ENCODE measurements around the gene USP43. TPM values are rescaled to one million over a fixed set of nuclear protein-coding genes. Genes with fewer than 3 reads are reported as not detected.

The USP43 gene
- polyA plus RNA-seq, 1 of the 3 experiments (the other 2 are of a cell fraction) = 0.07 TPM

DNA sequence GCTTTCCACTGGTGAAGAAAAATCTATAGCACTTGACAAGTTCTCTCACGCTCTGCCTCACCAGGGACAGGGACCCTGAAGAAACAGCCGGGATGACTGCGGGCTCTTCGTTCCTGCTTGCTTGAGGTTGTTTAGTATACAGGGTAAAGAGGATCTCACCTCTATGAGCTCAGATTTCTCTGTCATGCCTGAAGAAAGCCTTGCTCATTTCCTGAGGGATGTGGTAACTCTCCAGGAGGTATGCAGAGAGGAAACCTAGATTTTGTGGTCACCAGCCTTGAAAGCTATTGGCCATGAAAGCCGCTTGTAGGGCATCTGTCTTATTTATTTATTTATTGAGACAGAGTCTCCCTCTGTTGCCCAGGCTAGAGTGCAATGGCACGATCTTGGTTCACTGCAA, 23.2 kb downstream of the USP43 start:
- no peak for DNase-seq
- no peak overlapping the region for H3K27ac ChIP-seq (ENCODE audit: low read depth in 2 of 2, low read length in 1 of 2)
- WGBS (ENCODE audit: low lambda C conversion rate) = 33% methylated on average over 6 of the region's 6 CpGs
- H3K79me2 ChIP-seq (ENCODE audit: insufficient read depth) = no peaks in the 10 kb centered on the region
- no peaks in the 10 kb centered on the region for H3F3A ChIP-seq (replicated peaks; ENCODE audit: insufficient read depth)
- no peak overlapping the region for H3K4me2 ChIP-seq
- TF ChIP-seq FOXM1 (IDR thresholded peaks at IDR 0.05; ENCODE audit: low read depth) (no peak), TAF1 (IDR thresholded peaks at IDR 0.05; ENCODE audit: borderline replicate concordance, low read depth, low read length) (no peak)
- TF ChIP-seq, protein P1, sequence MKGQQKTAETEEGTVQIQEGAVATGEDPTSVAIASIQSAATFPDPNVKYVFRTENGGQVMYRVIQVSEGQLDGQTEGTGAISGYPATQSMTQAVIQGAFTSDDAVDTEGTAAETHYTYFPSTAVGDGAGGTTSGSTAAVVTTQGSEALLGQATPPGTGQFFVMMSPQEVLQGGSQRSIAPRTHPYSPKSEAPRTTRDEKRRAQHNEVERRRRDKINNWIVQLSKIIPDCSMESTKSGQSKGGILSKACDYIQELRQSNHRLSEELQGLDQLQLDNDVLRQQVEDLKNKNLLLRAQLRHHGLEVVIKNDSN (IDR thresholded peaks at IDR 0.05; ENCODE audit: borderline replicate concordance, low read depth) = no peak
- no peaks in the 10 kb centered on the region for H3K9me3 ChIP-seq
- CTCF ChIA-PET = no interaction called here
- H3K4me1 ChIP-seq (ENCODE audit: control insufficient read depth in 1 of 2, insufficient read depth in 2 of 2, low read depth in 1 of 2, low read length in 1 of 2) = no peaks in the 10 kb centered on the region
- no peaks in the 10 kb centered on the region for H3K36me3 ChIP-seq (replicated peaks in 1 of 2; ENCODE audit: control insufficient read depth in 1 of 2, insufficient read depth in 2 of 2, low read length in 1 of 2)
- H3K4me3 ChIP-seq (ENCODE audit: low read depth in 2 of 2, low read length in 1 of 2) = no peak overlapping the region
- peaks cover 21% of the 10 kb centered on the region; the same call in 1 of the 2 replicates for H3K27me3 ChIP-seq (ENCODE audit: insufficient read depth)
- no peaks in the 10 kb centered on the region for H3K9me2 ChIP-seq
- POLR2A ChIA-PET = no interaction called here
- no peaks in the 10 kb centered on the region for H4K20me1 ChIP-seq (ENCODE audit: insufficient read depth)
- H3K9ac ChIP-seq = no peak overlapping the region
- no peak overlapping the region for H2AFZ ChIP-seq (ENCODE audit: low read depth)

DNA sequence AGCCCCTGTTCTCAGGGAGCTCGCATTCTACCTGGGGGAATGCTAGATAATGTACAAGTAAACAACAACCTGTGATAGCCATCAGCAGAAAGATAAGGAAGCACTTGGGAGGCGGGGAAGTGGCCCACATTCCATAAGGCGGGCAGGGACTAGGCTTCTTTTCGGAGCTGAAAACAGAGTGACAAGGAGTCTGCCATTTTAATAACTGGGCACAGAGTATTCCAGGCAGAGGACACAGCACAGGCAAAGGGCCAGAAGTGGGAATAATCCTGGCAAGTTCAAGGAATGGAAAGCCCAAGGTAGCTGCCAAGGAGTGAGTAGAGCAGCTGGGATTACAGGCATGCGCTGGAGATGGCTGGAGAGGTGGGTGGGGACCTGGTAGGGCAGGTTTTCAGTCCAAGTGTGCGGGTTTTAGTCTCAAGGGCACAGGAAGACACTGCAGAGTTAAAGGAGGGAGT, 24.3 kb downstream of the USP43 start:
- no peaks in the 10 kb centered on the region for H3K9me2 ChIP-seq
- DNase-seq = no peak
- H3K9ac ChIP-seq = no peak overlapping the region
- no peaks in the 10 kb centered on the region for H3K4me1 ChIP-seq (ENCODE audit: control insufficient read depth in 1 of 2, insufficient read depth in 2 of 2, low read depth in 1 of 2, low read length in 1 of 2)
- H3K9me3 ChIP-seq = no peaks in the 10 kb centered on the region
- TF ChIP-seq SMC3 (IDR thresholded peaks at IDR 0.05; ENCODE audit: low read depth, low read length) = no peak
- TF ChIP-seq, protein P2, sequence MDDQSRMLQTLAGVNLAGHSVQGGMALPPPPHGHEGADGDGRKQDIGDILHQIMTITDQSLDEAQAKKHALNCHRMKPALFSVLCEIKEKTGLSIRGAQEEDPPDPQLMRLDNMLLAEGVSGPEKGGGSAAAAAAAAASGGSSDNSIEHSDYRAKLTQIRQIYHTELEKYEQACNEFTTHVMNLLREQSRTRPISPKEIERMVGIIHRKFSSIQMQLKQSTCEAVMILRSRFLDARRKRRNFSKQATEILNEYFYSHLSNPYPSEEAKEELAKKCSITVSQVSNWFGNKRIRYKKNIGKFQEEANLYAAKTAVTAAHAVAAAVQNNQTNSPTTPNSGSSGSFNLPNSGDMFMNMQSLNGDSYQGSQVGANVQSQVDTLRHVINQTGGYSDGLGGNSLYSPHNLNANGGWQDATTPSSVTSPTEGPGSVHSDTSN (IDR thresholded peaks at IDR 0.05) = no peak
- TF ChIP-seq SIN3A (IDR thresholded peaks at IDR 0.05; ENCODE audit: borderline replicate concordance, low read depth, low read length) = no peak
- TF ChIP-seq, protein P3, sequence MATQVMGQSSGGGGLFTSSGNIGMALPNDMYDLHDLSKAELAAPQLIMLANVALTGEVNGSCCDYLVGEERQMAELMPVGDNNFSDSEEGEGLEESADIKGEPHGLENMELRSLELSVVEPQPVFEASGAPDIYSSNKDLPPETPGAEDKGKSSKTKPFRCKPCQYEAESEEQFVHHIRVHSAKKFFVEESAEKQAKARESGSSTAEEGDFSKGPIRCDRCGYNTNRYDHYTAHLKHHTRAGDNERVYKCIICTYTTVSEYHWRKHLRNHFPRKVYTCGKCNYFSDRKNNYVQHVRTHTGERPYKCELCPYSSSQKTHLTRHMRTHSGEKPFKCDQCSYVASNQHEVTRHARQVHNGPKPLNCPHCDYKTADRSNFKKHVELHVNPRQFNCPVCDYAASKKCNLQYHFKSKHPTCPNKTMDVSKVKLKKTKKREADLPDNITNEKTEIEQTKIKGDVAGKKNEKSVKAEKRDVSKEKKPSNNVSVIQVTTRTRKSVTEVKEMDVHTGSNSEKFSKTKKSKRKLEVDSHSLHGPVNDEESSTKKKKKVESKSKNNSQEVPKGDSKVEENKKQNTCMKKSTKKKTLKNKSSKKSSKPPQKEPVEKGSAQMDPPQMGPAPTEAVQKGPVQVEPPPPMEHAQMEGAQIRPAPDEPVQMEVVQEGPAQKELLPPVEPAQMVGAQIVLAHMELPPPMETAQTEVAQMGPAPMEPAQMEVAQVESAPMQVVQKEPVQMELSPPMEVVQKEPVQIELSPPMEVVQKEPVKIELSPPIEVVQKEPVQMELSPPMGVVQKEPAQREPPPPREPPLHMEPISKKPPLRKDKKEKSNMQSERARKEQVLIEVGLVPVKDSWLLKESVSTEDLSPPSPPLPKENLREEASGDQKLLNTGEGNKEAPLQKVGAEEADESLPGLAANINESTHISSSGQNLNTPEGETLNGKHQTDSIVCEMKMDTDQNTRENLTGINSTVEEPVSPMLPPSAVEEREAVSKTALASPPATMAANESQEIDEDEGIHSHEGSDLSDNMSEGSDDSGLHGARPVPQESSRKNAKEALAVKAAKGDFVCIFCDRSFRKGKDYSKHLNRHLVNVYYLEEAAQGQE (IDR thresholded peaks at IDR 0.05; ENCODE audit: low read depth, low read length) = no peak
- TF ChIP-seq CHD2 (IDR thresholded peaks at IDR 0.05; ENCODE audit: low read length, partially characterized antibody) = no peak
- TF ChIP-seq TEAD4 (IDR thresholded peaks at IDR 0.05; ENCODE audit: borderline replicate concordance, insufficient read depth) = no peak
- no peak for TF ChIP-seq NRF1 (IDR thresholded peaks at IDR 0.05; ENCODE audit: low read depth, low read length)
- TF ChIP-seq TAF1 (IDR thresholded peaks at IDR 0.05; ENCODE audit: borderline replicate concordance, low read depth, low read length) = no peak
- TF ChIP-seq, protein P4, sequence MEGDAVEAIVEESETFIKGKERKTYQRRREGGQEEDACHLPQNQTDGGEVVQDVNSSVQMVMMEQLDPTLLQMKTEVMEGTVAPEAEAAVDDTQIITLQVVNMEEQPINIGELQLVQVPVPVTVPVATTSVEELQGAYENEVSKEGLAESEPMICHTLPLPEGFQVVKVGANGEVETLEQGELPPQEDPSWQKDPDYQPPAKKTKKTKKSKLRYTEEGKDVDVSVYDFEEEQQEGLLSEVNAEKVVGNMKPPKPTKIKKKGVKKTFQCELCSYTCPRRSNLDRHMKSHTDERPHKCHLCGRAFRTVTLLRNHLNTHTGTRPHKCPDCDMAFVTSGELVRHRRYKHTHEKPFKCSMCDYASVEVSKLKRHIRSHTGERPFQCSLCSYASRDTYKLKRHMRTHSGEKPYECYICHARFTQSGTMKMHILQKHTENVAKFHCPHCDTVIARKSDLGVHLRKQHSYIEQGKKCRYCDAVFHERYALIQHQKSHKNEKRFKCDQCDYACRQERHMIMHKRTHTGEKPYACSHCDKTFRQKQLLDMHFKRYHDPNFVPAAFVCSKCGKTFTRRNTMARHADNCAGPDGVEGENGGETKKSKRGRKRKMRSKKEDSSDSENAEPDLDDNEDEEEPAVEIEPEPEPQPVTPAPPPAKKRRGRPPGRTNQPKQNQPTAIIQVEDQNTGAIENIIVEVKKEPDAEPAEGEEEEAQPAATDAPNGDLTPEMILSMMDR (IDR thresholded peaks at IDR 0.05) = no peak
- no peak overlapping the region for H3K4me2 ChIP-seq
- no peaks in the 10 kb centered on the region for H4K20me1 ChIP-seq (ENCODE audit: insufficient read depth)
- CTCF ChIA-PET = no interaction called here
- H3K27ac ChIP-seq (ENCODE audit: low read depth in 2 of 2, low read length in 1 of 2) = no peak overlapping the region
- WGBS (ENCODE audit: low lambda C conversion rate) = 33% methylated on average over 6 of the region's 6 CpGs
- POLR2A ChIA-PET = no interaction called here
- H3K27me3 ChIP-seq (ENCODE audit: insufficient read depth) = peaks cover 21% of the 10 kb centered on the region; the same call in 1 of the 2 replicates
- H3K36me3 ChIP-seq (replicated peaks in 1 of 2; ENCODE audit: control insufficient read depth in 1 of 2, insufficient read depth in 2 of 2, low read length in 1 of 2) = no peaks in the 10 kb centered on the region
- H3F3A ChIP-seq (replicated peaks; ENCODE audit: insufficient read depth) = no peaks in the 10 kb centered on the region
- H3K79me2 ChIP-seq (ENCODE audit: insufficient read depth) = no peaks in the 10 kb centered on the region
- H2AFZ ChIP-seq (ENCODE audit: low read depth) = no peak overlapping the region
- H3K4me3 ChIP-seq (ENCODE audit: low read depth in 2 of 2, low read length in 1 of 2) = no peak overlapping the region
